Measurements from ENCODE around the gene UFSP1.
"Not testable (repeated sequence)": the region's sequence is repeated elsewhere in the genome, so short reads cannot be mapped to it uniquely, and the experiment has no call there.

The UFSP1 gene

GRCh38 chr7:100888988-100889750 is at the start of gene UFSP1:
Gene UFSP1, minus strand, starts transcription at chr7:100889715. Its CDS starts 444 bp downstream, at chr7:100889271.
- DNase-seq: no peak

GRCh38 chr7:100936167-100936566 is 46.7 kb upstream of the UFSP1 start:
- DNase-seq: not testable (repeated sequence)

GRCh38 chr7:100935381-100935780 is 45.9 kb upstream of the UFSP1 start:
- DNase-seq: not testable (repeated sequence)

- DNase-seq: no peak
These were observed 44.2 kb upstream of the UFSP1 start for GRCh38 chr7:100933734-100934133.

GRCh38 chr7:100929808-100930174 is 40.3 kb upstream of the UFSP1 start:
- DNase-seq: no peak

- peak in 1 of 2 experiments; percentile 4 for DNase-seq
These were observed 34.1 kb upstream of the UFSP1 start for GRCh38 chr7:100923616-100924015.

- no peak for DNase-seq
These were observed 31.5 kb upstream of the UFSP1 start for GRCh38 chr7:100921039-100921438.

GRCh38 chr7:100919779-100920437 is 30.4 kb upstream of the UFSP1 start:
- not testable (repeated sequence) for DNase-seq

GRCh38 chr7:100919335-100919734 is 29.8 kb upstream of the UFSP1 start:
- DNase-seq: not testable (repeated sequence)

GRCh38 chr7:100914879-100915447 is 25.4 kb upstream of the UFSP1 start:
- peak; percentile 7 to 28 for DNase-seq

- DNase-seq: no peak
These were observed 24.8 kb upstream of the UFSP1 start for GRCh38 chr7:100914208-100914878.

GRCh38 chr7:100911484-100911883 is 22.0 kb upstream of the UFSP1 start:
- DNase-seq: no peak

- not testable (repeated sequence) for DNase-seq
These were observed 20.9 kb upstream of the UFSP1 start for GRCh38 chr7:100910443-100910842.

- no peak for DNase-seq
These were observed 19.0 kb upstream of the UFSP1 start for GRCh38 chr7:100908512-100908911.

- DNase-seq: no peak
These were observed 13.1 kb upstream of the UFSP1 start for GRCh38 chr7:100902638-100903037.

GRCh38 chr7:100901921-100902332 is 12.4 kb upstream of the UFSP1 start:
- DNase-seq: no peak

GRCh38 chr7:100900978-100901377 is 11.5 kb upstream of the UFSP1 start:
- no peak for DNase-seq

- DNase-seq: no peak
These were observed 9.9 kb upstream of the UFSP1 start for GRCh38 chr7:100899432-100899831.

- DNase-seq: no peak
These were observed 8.4 kb upstream of the UFSP1 start for GRCh38 chr7:100897772-100898454.

- peak; percentile 29 to 47 for DNase-seq
These were observed 7.5 kb upstream of the UFSP1 start for GRCh38 chr7:100896732-100897608.

GRCh38 chr7:100895956-100896731 is 6.6 kb upstream of the UFSP1 start:
- DNase-seq: peak; percentile 12 to 58

All from NCI-H524 (cell line).